ENCODE data around the gene NUDT8. TPM values are rescaled to one million over a fixed set of nuclear protein-coding genes. Genes with fewer than 3 reads are reported as not detected.

The NUDT8 gene
- total RNA-seq, 1 experiment from 2014 or later = 25.5 TPM

GRCh38 chr11:67633758-67634365 is 4.1 kb upstream of the NUDT8 start:
- Histone ChIP-seq H3K27me3 (ENCODE audit: insufficient read depth, low read depth) (no peaks in the 10 kb centered on the region), H3F3A (ENCODE audit: insufficient read depth, low read depth) (peaks cover 10% of the 10 kb centered on the region; the same call in 1 of the 2 replicates), H3K36me3 (ENCODE audit: low read depth) (no peaks in the 10 kb centered on the region), H3K79me2 (ENCODE audit: low read depth) (no peaks in the 10 kb centered on the region), H3K9me3 (ENCODE audit: insufficient read depth, low read depth) (no peaks in the 10 kb centered on the region), H3K4me1 (replicated peaks; ENCODE audit: insufficient read depth) (peaks cover 8% of the 10 kb centered on the region), H4K20me1 (ENCODE audit: insufficient read depth) (no peaks in the 10 kb centered on the region), H3K9me2 (ENCODE audit: insufficient read depth) (no peaks in the 10 kb centered on the region), H2AFZ (no peak overlapping the region), H3K4me3 (no peak overlapping the region), H3K4me2 (no peak overlapping the region), H3K27ac (no peak overlapping the region)
- POLR2A ChIA-PET (ENCODE audit: unreplicated experiment) = no interaction called here
- CTCF ChIA-PET = no interaction called here
- intact Hi-C loops (cut with micrococcal nuclease; ENCODE audit: unreplicated experiment) = no loop called here
- TF ChIP-seq EZH2 (IDR thresholded peaks at IDR 0.05; ENCODE audit: low read depth) = no peak
- TF ChIP-seq CTCF (conservative IDR thresholded peaks at IDR 0.05) = no peak
- DNase-seq = no peak
- no TSS peak for BruUV-seq (replicated peaks)

GRCh38 chr11:67632982-67633755 is 3.4 kb upstream of the NUDT8 start:
- DNase-seq = no peak
- CTCF ChIA-PET = no interaction called here
- TF ChIP-seq EZH2 (IDR thresholded peaks at IDR 0.05; ENCODE audit: low read depth) (no peak), CTCF (conservative IDR thresholded peaks at IDR 0.05) (no peak)

GRCh38 chr11:67632175-67632981 is 2.6 kb upstream of the NUDT8 start:
- no peak overlapping the region for H2AFZ ChIP-seq
- H3K4me2 ChIP-seq = no peak overlapping the region
- intact Hi-C loops (cut with micrococcal nuclease; ENCODE audit: unreplicated experiment) = no loop called here
- no peaks in the 10 kb centered on the region for H3K27me3 ChIP-seq (ENCODE audit: insufficient read depth, low read depth)
- peaks cover 10% of the 10 kb centered on the region; the same call in 1 of the 2 replicates for H3F3A ChIP-seq (ENCODE audit: insufficient read depth, low read depth)
- H3K9me2 ChIP-seq (ENCODE audit: insufficient read depth) = no peaks in the 10 kb centered on the region
- CTCF ChIA-PET = no interaction called here
- no peaks in the 10 kb centered on the region for H4K20me1 ChIP-seq (ENCODE audit: insufficient read depth)
- H3K27ac ChIP-seq = no peak overlapping the region
- POLR2A ChIA-PET (ENCODE audit: unreplicated experiment) = no interaction called here
- DNase-seq = no peak
- peaks cover 8% of the 10 kb centered on the region for H3K4me1 ChIP-seq (replicated peaks; ENCODE audit: insufficient read depth)
- H3K4me3 ChIP-seq = no peak overlapping the region
- no peaks in the 10 kb centered on the region for H3K36me3 ChIP-seq (ENCODE audit: low read depth)
- H3K79me2 ChIP-seq (ENCODE audit: low read depth) = no peaks in the 10 kb centered on the region
- no peaks in the 10 kb centered on the region for H3K9me3 ChIP-seq (ENCODE audit: insufficient read depth, low read depth)
- TF ChIP-seq EZH2 (IDR thresholded peaks at IDR 0.05; ENCODE audit: low read depth) (no peak), CTCF (conservative IDR thresholded peaks at IDR 0.05) (no peak)
- BruUV-seq (replicated peaks) = no TSS peak

More at GRCh38 chr11:67632982-67633755, 3.4 kb upstream of the NUDT8 start:
- H3K27me3 ChIP-seq (ENCODE audit: insufficient read depth, low read depth) = no peaks in the 10 kb centered on the region
- no peaks in the 10 kb centered on the region for H3K9me2 ChIP-seq (ENCODE audit: insufficient read depth)
- H3K36me3 ChIP-seq (ENCODE audit: low read depth) = no peaks in the 10 kb centered on the region
- H3K4me3 ChIP-seq = no peak overlapping the region
- no peak overlapping the region for H2AFZ ChIP-seq
- intact Hi-C loops (cut with micrococcal nuclease; ENCODE audit: unreplicated experiment) = no loop called here
- H3K9me3 ChIP-seq (ENCODE audit: insufficient read depth, low read depth) = no peaks in the 10 kb centered on the region
- H4K20me1 ChIP-seq (ENCODE audit: insufficient read depth) = no peaks in the 10 kb centered on the region
- BruUV-seq (replicated peaks) = no TSS peak
- H3K4me2 ChIP-seq = no peak overlapping the region
- peaks cover 8% of the 10 kb centered on the region for H3K4me1 ChIP-seq (replicated peaks; ENCODE audit: insufficient read depth)
- POLR2A ChIA-PET (ENCODE audit: unreplicated experiment) = no interaction called here
- H3K79me2 ChIP-seq (ENCODE audit: low read depth) = no peaks in the 10 kb centered on the region
- H3F3A ChIP-seq (ENCODE audit: insufficient read depth, low read depth) = peaks cover 10% of the 10 kb centered on the region; the same call in 1 of the 2 replicates
- H3K27ac ChIP-seq = no peak overlapping the region

All from PC-9 (cell line).